H1 (cell line): Measurements from ENCODE around the gene C2CD4D.

ENCODE experiments used
- CEBPB ChIP-seq: IDR thresholded peaks from 2 replicates; pipeline ENCODE4 v1.6.1; 2012; ENCODE audit warnings: low read depth, low read length
- CTCF ChIP-seq, 3 experiments: IDR thresholded peaks; 1 replicate in 2 of 3; 2 replicates in 1 of 3; pipeline versions ENCODE4 v1.5.1 to v1.6.1; 2011; ENCODE audit warnings: low read length in 3 of 3, mild to moderate bottlenecking in 3 of 3, inconsistent platforms in 2 of 3, low read depth in 1 of 3, moderate library complexity in 1 of 3; ENCODE audit not compliant: insufficient read depth in 1 of 3; ENCODE audit errors: control extremely low read depth in 1 of 3
- EGR1 ChIP-seq: IDR thresholded peaks from 2 replicates; pipeline ENCODE4 v1.6.1; 2011; ENCODE audit warnings: low read depth, low read length, borderline replicate concordance
- EP300 ChIP-seq, 2 experiments: IDR thresholded peaks; 1 replicate in 1 of 2; 2 replicates in 1 of 2; pipeline ENCODE4 v1.6.1; 2011 to 2012; ENCODE audit warnings: low read depth in 2 of 2, low read length in 2 of 2, mild to moderate bottlenecking in 2 of 2, borderline replicate concordance in 1 of 2, inconsistent platforms in 1 of 2, moderate library complexity in 1 of 2
- EZH2 ChIP-seq: fragments of 200-600 bp; sonication (generic); IDR thresholded peaks from 2 replicates; pipeline ENCODE4 v1.7.1; 2012; ENCODE audit warnings: low read depth, mild to moderate bottlenecking, moderate library complexity, low read length, inconsistent platforms; ENCODE audit not compliant: severe bottlenecking
- HDAC6 ChIP-seq: IDR thresholded peaks from one replicate; pipeline ENCODE4 v1.7.1; 2012; ENCODE audit warnings: low read depth, mild to moderate bottlenecking, inconsistent platforms, low read length, moderate library complexity
- MAFK ChIP-seq: IDR thresholded peaks from 2 replicates; pipeline ENCODE4 v1.6.1; 2012; ENCODE audit warnings: low read depth, mild to moderate bottlenecking, improper control_type of control experiment, low read length
- MAX ChIP-seq: IDR thresholded peaks from 2 replicates; pipeline ENCODE4 v1.6.1; 2012; ENCODE audit warnings: inconsistent platforms
- POLR2A ChIP-seq, 2 experiments: IDR thresholded peaks; 1 replicate in 1 of 2; 2 replicates in 1 of 2; pipeline ENCODE4 v1.6.1; 2011; ENCODE audit warnings: low read depth in 2 of 2, low read length in 2 of 2, mild to moderate bottlenecking in 2 of 2; ENCODE audit errors: control extremely low read depth in 1 of 2
- POLR2AphosphoS5 ChIP-seq: IDR thresholded peaks from 2 replicates; pipeline ENCODE4 v1.6.1; 2011; ENCODE audit warnings: low read depth, low read length
- SIN3A ChIP-seq, 2 experiments: IDR thresholded peaks in 1 of 2; conservative IDR thresholded peaks in 1 of 2; 2 replicates each; pipeline ENCODE4 v1.6.1; 2011 to 2012; ENCODE audit warnings: low read length in 2 of 2, improper control_type of control experiment in 1 of 2, low read depth in 1 of 2, mild to moderate bottlenecking in 1 of 2

GRCh38 chr1:151841141-151841540, 1.5 kb upstream of the C2CD4D start:
- no peak for TF ChIP-seq EZH2
- TF ChIP-seq POLR2A (IDR thresholded peaks at IDR 0.05; ENCODE audit: control extremely low read depth in 1 of 2, low read depth in 2 of 2, low read length in 2 of 2), result no peak
- no peak for TF ChIP-seq CTCF (IDR thresholded peaks at IDR 0.05; ENCODE audit: control extremely low read depth in 1 of 3, insufficient read depth in 1 of 3, low read depth in 1 of 3, low read length in 3 of 3)
- TF ChIP-seq MAFK, result no peak
- no peak for TF ChIP-seq MAX
- no peak for TF ChIP-seq EP300 (IDR thresholded peaks at IDR 0.05; ENCODE audit: borderline replicate concordance in 1 of 2, low read depth in 2 of 2, low read length in 2 of 2)
- TF ChIP-seq SIN3A (conservative IDR thresholded peaks at IDR 0.05 in 1 of 2, IDR thresholded peaks at IDR 0.05 in 1 of 2; ENCODE audit: low read depth in 1 of 2, low read length in 2 of 2), result no peak
- no peak for TF ChIP-seq EGR1
- TF ChIP-seq POLR2AphosphoS5, result no peak
- no peak for TF ChIP-seq HDAC6
- TF ChIP-seq CEBPB, result no peak
